Erythroblast (primary cell): ENCODE measurements around the gene LLGL1.

Experiments
- GATA1 ChIP-seq: IDR thresholded peaks from 2 replicates; pipeline ENCODE4 v1.6.1; 2011; ENCODE audit warnings: low read depth, mild to moderate bottlenecking, control low read depth, low read length, moderate library complexity
- POLR2A ChIP-seq: IDR thresholded peaks from 2 replicates; pipeline ENCODE4 v1.6.1; 2011; ENCODE audit warnings: mild to moderate bottlenecking, low read length

- no peak for TF ChIP-seq POLR2A
- TF ChIP-seq GATA1: no peak
These were observed 30.2 kb upstream of the LLGL1 start for GRCh38 chr17:18195246-18195645.
